K562 (cell line): ENCODE data around the gene KIF19. TPM values are rescaled to one million over a fixed set of nuclear protein-coding genes. Genes with fewer than 3 reads are reported as not detected.

ENCODE experiments used
- CTBP1 ChIP-seq: fragments of 450-650 bp; IDR thresholded peaks from 2 replicates; pipeline ENCODE4 v1.6.1; 2016; ENCODE audit warnings: borderline replicate concordance
- E4F1 ChIP-seq: fragments of 250-450 bp; sonication (Bioruptor Pico); IDR thresholded peaks from 2 replicates; pipeline ENCODE4 v1.5.0; 2021; ENCODE audit warnings: mild to moderate bottlenecking, borderline replicate concordance
- EP300 ChIP-seq: IDR thresholded peaks from 2 replicates; pipeline ENCODE4 v1.6.1; 2012; ENCODE audit warnings: low read length, improper control_type of control experiment
- EWSR1 ChIP-seq: fragments of 450-650 bp; IDR thresholded peaks from 2 replicates; pipeline ENCODE4 v1.6.1; 2018; ENCODE audit warnings: borderline replicate concordance, mild to moderate bottlenecking, low read depth, moderate library complexity; ENCODE audit not compliant: partially characterized antibody
- MAFK ChIP-seq: IDR thresholded peaks from 2 replicates; pipeline ENCODE4 v1.6.1; 2011; ENCODE audit warnings: low read length, improper control_type of control experiment
- PHB2 ChIP-seq: fragments of 450-650 bp; IDR thresholded peaks from 2 replicates; pipeline ENCODE4 v1.6.1; 2017; ENCODE audit warnings: low read depth
- PML ChIP-seq: IDR thresholded peaks from 2 replicates; pipeline ENCODE4 v1.6.1; 2012; ENCODE audit warnings: low read length, inconsistent platforms
- POLR3G ChIP-seq: IDR thresholded peaks from 2 replicates; pipeline ENCODE4 v1.6.1; 2011; ENCODE audit not compliant: insufficient read length, insufficient replicate concordance; ENCODE audit errors: extremely low read depth
- RB1 ChIP-seq: fragments of 450-650 bp; IDR thresholded peaks from 2 replicates; pipeline ENCODE4 v1.6.1; 2017; ENCODE audit warnings: low read depth, mild to moderate bottlenecking
- SMARCC2 ChIP-seq: fragments of 450-650 bp; IDR thresholded peaks from 2 replicates; pipeline ENCODE4 v1.6.1; 2017; ENCODE audit warnings: antibody characterized with exemption, moderate library complexity, mild to moderate bottlenecking, low read depth
- USF1 ChIP-seq: sonication (generic); formaldehyde crosslinking; IDR thresholded peaks from 2 replicates; pipeline ENCODE4 v1.9.0; 2022; ENCODE audit warnings: mild to moderate bottlenecking, missing genetic modification reagents
- ZNF280A ChIP-seq: fragments of 450-650 bp; IDR thresholded peaks from 2 replicates; pipeline ENCODE4 v1.6.1; 2018; ENCODE audit warnings: mild to moderate bottlenecking, low read depth; ENCODE audit not compliant: partially characterized antibody
- ZNF75A ChIP-seq: fragments of 450-650 bp; formaldehyde crosslinking; IDR thresholded peaks from 2 replicates; pipeline ENCODE4 v1.4.0; 2020; ENCODE audit warnings: mild to moderate bottlenecking
- polyA plus RNA-seq, 8 experiments: library from polyadenylated mRNA; depleted of rRNA in 4 of 8; stranded (reverse) in 5 of 8; unstranded in 3 of 8; fragments of >200 nt; fragmentation: Nextera tagmentation in 2 of 8; fragmentation: Illumina TruSeq in 1 of 8; extraction: Ambion mirVana in 2 of 8; extraction: Trizol in 1 of 8; gene quantifications; 2 replicates each; pipeline versions ENCODE4 v1.2.1 to v1.2.3, GENCODE V29; 2011 to 2014; ENCODE audit warnings: inconsistent platforms in 1 of 8, missing spikeins in 1 of 8
- total RNA-seq, 7 experiments: library from RNA; depleted of rRNA in 6 of 7; stranded (reverse); fragments of >200 nt in 6 of 7; fragmentation: Illumina TruSeq in 2 of 7; extraction: Trizol in 2 of 7; gene quantifications; 2 replicates each; pipeline versions ENCODE4 v1.2.1 to v1.2.3, GENCODE V29; 2011 to 2021; ENCODE audit warnings: low replicate concordance in 1 of 7
- TF ChIP-seq, protein P1 (sequence below), 2 experiments: fragments of 450-650 bp; IDR thresholded peaks; 2 replicates each; pipeline ENCODE4 v1.6.1; 2018; ENCODE audit warnings: mild to moderate bottlenecking in 2 of 2, low read depth in 1 of 2; ENCODE audit not compliant: partially characterized antibody in 2 of 2
- TF ChIP-seq, protein P2 (sequence below): fragments of 450-650 bp; IDR thresholded peaks from 2 replicates; pipeline ENCODE4 v1.6.1; 2017; ENCODE audit warnings: antibody characterized with exemption, mild to moderate bottlenecking

The KIF19 gene
- total and polyA plus RNA-seq, 9 of the 15 experiments (the other 6 are each of a cell fraction or from before 2014, with no cell fraction given) = 0.10 TPM; not detected in 8

GRCh38 chr17:74332763-74333283, 6.8 kb downstream of the KIF19 start (continued):
- TF ChIP-seq EWSR1 = no peak
- TF ChIP-seq POLR3G = no peak
- TF ChIP-seq PML = peak; percentile 67
- TF ChIP-seq RB1 = no peak
- TF ChIP-seq ZNF75A (CRISPR knock-in tag) = no peak
- TF ChIP-seq, protein P1, sequence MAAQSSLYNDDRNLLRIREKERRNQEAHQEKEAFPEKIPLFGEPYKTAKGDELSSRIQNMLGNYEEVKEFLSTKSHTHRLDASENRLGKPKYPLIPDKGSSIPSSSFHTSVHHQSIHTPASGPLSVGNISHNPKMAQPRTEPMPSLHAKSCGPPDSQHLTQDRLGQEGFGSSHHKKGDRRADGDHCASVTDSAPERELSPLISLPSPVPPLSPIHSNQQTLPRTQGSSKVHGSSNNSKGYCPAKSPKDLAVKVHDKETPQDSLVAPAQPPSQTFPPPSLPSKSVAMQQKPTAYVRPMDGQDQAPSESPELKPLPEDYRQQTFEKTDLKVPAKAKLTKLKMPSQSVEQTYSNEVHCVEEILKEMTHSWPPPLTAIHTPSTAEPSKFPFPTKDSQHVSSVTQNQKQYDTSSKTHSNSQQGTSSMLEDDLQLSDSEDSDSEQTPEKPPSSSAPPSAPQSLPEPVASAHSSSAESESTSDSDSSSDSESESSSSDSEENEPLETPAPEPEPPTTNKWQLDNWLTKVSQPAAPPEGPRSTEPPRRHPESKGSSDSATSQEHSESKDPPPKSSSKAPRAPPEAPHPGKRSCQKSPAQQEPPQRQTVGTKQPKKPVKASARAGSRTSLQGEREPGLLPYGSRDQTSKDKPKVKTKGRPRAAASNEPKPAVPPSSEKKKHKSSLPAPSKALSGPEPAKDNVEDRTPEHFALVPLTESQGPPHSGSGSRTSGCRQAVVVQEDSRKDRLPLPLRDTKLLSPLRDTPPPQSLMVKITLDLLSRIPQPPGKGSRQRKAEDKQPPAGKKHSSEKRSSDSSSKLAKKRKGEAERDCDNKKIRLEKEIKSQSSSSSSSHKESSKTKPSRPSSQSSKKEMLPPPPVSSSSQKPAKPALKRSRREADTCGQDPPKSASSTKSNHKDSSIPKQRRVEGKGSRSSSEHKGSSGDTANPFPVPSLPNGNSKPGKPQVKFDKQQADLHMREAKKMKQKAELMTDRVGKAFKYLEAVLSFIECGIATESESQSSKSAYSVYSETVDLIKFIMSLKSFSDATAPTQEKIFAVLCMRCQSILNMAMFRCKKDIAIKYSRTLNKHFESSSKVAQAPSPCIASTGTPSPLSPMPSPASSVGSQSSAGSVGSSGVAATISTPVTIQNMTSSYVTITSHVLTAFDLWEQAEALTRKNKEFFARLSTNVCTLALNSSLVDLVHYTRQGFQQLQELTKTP (IDR thresholded peaks at IDR 0.05; ENCODE audit: low read depth in 1 of 2, partially characterized antibody in 2 of 2) = peak in 1 of 2 experiments; percentile 67
- TF ChIP-seq MAFK = no peak
- TF ChIP-seq PHB2 = peak; percentile 62; the same call in 1 of the 2 replicates
- no peak for TF ChIP-seq SMARCC2
- TF ChIP-seq EP300 = peak; percentile 74
- TF ChIP-seq, protein P2, sequence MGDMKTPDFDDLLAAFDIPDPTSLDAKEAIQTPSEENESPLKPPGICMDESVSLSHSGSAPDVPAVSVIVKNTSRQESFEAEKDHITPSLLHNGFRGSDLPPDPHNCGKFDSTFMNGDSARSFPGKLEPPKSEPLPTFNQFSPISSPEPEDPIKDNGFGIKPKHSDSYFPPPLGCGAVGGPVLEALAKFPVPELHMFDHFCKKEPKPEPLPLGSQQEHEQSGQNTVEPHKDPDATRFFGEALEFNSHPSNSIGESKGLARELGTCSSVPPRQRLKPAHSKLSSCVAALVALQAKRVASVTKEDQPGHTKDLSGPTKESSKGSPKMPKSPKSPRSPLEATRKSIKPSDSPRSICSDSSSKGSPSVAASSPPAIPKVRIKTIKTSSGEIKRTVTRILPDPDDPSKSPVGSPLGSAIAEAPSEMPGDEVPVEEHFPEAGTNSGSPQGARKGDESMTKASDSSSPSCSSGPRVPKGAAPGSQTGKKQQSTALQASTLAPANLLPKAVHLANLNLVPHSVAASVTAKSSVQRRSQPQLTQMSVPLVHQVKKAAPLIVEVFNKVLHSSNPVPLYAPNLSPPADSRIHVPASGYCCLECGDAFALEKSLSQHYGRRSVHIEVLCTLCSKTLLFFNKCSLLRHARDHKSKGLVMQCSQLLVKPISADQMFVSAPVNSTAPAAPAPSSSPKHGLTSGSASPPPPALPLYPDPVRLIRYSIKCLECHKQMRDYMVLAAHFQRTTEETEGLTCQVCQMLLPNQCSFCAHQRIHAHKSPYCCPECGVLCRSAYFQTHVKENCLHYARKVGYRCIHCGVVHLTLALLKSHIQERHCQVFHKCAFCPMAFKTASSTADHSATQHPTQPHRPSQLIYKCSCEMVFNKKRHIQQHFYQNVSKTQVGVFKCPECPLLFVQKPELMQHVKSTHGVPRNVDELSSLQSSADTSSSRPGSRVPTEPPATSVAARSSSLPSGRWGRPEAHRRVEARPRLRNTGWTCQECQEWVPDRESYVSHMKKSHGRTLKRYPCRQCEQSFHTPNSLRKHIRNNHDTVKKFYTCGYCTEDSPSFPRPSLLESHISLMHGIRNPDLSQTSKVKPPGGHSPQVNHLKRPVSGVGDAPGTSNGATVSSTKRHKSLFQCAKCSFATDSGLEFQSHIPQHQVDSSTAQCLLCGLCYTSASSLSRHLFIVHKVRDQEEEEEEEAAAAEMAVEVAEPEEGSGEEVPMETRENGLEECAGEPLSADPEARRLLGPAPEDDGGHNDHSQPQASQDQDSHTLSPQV = no peak
- TF ChIP-seq USF1 (CRISPR knock-in tag) = 0 out of 2 replicates have a peak, but pooled peaks have one; percentile 7
- TF ChIP-seq E4F1 (CRISPR knock-in tag) = no peak
- no peak for TF ChIP-seq ZNF280A
- peak; percentile 69 for TF ChIP-seq CTBP1
